IMR-90 (cell line): Measurements from ENCODE around the gene CLK1. TPM values are rescaled to one million over a fixed set of nuclear protein-coding genes. Genes with fewer than 3 reads are reported as not detected.

Experiments used
- ATAC-seq: fragments of 200-7000 bp; cut with Tn5 transposase; 2 replicates; pipeline ENCODE4 v1.9.1; 2020; ENCODE audit warnings: low read depth, mild to moderate bottlenecking, moderate library complexity
- BruUV-seq: library from RNA; stranded (reverse); fragments of 400-500 nt; replicated peaks from 2 replicates; lab custom pipeline; 2021; lab: Mats Ljungman, UMichigan
- CTCF ChIA-PET: fragments of 300-600 bp; formaldehyde crosslinking; extraction: SDS; loops from one replicate; lab custom pipeline; 2021; ENCODE audit warnings: antibody characterized with exemption; lab: Yijun Ruan, JAX
- POLR2A ChIA-PET: fragments of 300-600 bp; sonication (Branson Sonifier 250); formaldehyde crosslinking; loops from one replicate; lab custom pipeline; 2022; ENCODE audit warnings: antibody characterized with exemption; ENCODE audit not compliant: unreplicated experiment; lab: Charles Lee
- DNase-seq: peaks from one replicate; pipeline ENCODE4 v3.0.0; 2013
- H2AFZ ChIP-seq: replicated peaks from 2 replicates; pipeline ENCODE3; 2013; ENCODE audit warnings: low read length, mild to moderate bottlenecking; ENCODE audit not compliant: poor library complexity
- H2AK5ac ChIP-seq: 2 replicates; pipeline ENCODE4 v1.6.1; 2013; ENCODE audit warnings: low read depth, low read length, inconsistent platforms
- H2AK9ac ChIP-seq: replicated peaks from 2 replicates; pipeline ENCODE3; 2013; ENCODE audit warnings: mild to moderate bottlenecking, low read depth, low read length, moderate library complexity; ENCODE audit not compliant: poor library complexity
- H2BK120ac ChIP-seq: 2 replicates; pipeline ENCODE4 v1.6.1; 2013; ENCODE audit warnings: low read depth, low read length, inconsistent platforms
- H2BK15ac ChIP-seq: 3 replicates; pipeline ENCODE4 v1.6.1; 2013; ENCODE audit warnings: low read depth, low read length, inconsistent platforms
- H2BK20ac ChIP-seq: 2 replicates; pipeline ENCODE4 v1.6.1; 2013; ENCODE audit warnings: low read depth, mild to moderate bottlenecking, inconsistent platforms, low read length, moderate library complexity
- H2BK5ac ChIP-seq: 2 replicates; pipeline ENCODE4 v1.6.1; 2013; ENCODE audit warnings: mild to moderate bottlenecking, low read depth, low read length, inconsistent platforms; ENCODE audit not compliant: poor library complexity, severe bottlenecking
- H3K14ac ChIP-seq: replicated peaks from 2 replicates; pipeline ENCODE4 v1.6.1; 2013; ENCODE audit warnings: low read depth, low read length, inconsistent platforms
- H3K18ac ChIP-seq: 2 replicates; pipeline ENCODE4 v1.6.1; 2013; ENCODE audit warnings: low read depth, low read length, control low read depth
- H3K23ac ChIP-seq: 2 replicates; pipeline ENCODE4 v1.6.1; 2013; ENCODE audit warnings: low read depth, low read length, inconsistent platforms
- H3K27ac ChIP-seq: 2 replicates; pipeline ENCODE4 v1.5.1; 2013; ENCODE audit warnings: mild to moderate bottlenecking, control low read depth, low read length; ENCODE audit not compliant: insufficient read depth
- H3K27me3 ChIP-seq: 2 replicates; pipeline ENCODE4 v1.6.1; 2013; ENCODE audit warnings: low read length; ENCODE audit not compliant: control insufficient read depth, insufficient read depth
- H3K36me3 ChIP-seq: 2 replicates; pipeline ENCODE4 v1.6.1; 2013; ENCODE audit warnings: low read length, mixed read lengths; ENCODE audit not compliant: control insufficient read depth, insufficient read depth
- H3K4ac ChIP-seq: 2 replicates; pipeline ENCODE4 v1.6.1; 2013; ENCODE audit warnings: low read depth, low read length, inconsistent platforms
- H3K4me1 ChIP-seq: 2 replicates; pipeline ENCODE4 v1.6.1; 2013; ENCODE audit warnings: low read length, mixed read lengths; ENCODE audit not compliant: control insufficient read depth, insufficient read depth
- H3K4me2 ChIP-seq: 2 replicates; pipeline ENCODE4 v1.6.1; 2013; ENCODE audit warnings: low read depth, mild to moderate bottlenecking, control low read depth, low read length, moderate library complexity
- H3K4me3 ChIP-seq: 2 replicates; pipeline ENCODE4 v1.5.1; 2013; ENCODE audit warnings: low read depth, mild to moderate bottlenecking, control low read depth, low read length, moderate library complexity; ENCODE audit not compliant: insufficient read depth
- H3K56ac ChIP-seq: 2 replicates; pipeline ENCODE4 v1.6.1; 2013; ENCODE audit warnings: low read length, inconsistent platforms; ENCODE audit not compliant: insufficient read depth; ENCODE audit errors: extremely low read depth
- H3K79me1 ChIP-seq, 2 experiments: 2 replicates each; pipeline ENCODE4 v1.6.1; 2013; ENCODE audit warnings: low read length in 2 of 2, inconsistent platforms in 1 of 2, low read depth in 1 of 2
- H3K9ac ChIP-seq: 2 replicates; pipeline ENCODE4 v1.6.1; 2013; ENCODE audit warnings: low read depth, low read length, control low read depth
- H3K9me1 ChIP-seq: 2 replicates; pipeline ENCODE4 v1.6.1; 2013; ENCODE audit warnings: low read length, inconsistent platforms; ENCODE audit not compliant: insufficient read depth
- H3K9me3 ChIP-seq: 2 replicates; pipeline ENCODE4 v1.6.1; 2013; ENCODE audit warnings: low read length; ENCODE audit not compliant: control insufficient read depth, insufficient read depth
- H4K20me1 ChIP-seq: 2 replicates; pipeline ENCODE4 v1.6.1; 2013; ENCODE audit warnings: low read length, inconsistent platforms; ENCODE audit not compliant: insufficient read depth
- H4K5ac ChIP-seq: 2 replicates; pipeline ENCODE4 v1.6.1; 2013; ENCODE audit warnings: mild to moderate bottlenecking, low read depth, low read length, control low read depth
- H4K8ac ChIP-seq, 2 experiments: 2 replicates each; pipeline ENCODE4 v1.6.1; 2013; ENCODE audit warnings: low read depth in 2 of 2, low read length in 2 of 2, control low read depth in 1 of 2, inconsistent platforms in 1 of 2
- H4K91ac ChIP-seq: 2 replicates; pipeline ENCODE4 v1.6.1; 2013; ENCODE audit warnings: low read depth, low read length, inconsistent platforms; ENCODE audit not compliant: insufficient read depth
- ELK1 ChIP-seq: fragments of 150-350 bp; IDR thresholded peaks from 2 replicates; pipeline ENCODE4 v1.6.1; 2016; ENCODE audit warnings: low read depth, mild to moderate bottlenecking, low read length, moderate library complexity, borderline replicate concordance
- FOS ChIP-seq: fragments of 150-350 bp; IDR thresholded peaks from 2 replicates; pipeline ENCODE4 v1.6.1; 2016; ENCODE audit warnings: low read depth, low read length
- MAZ ChIP-seq: IDR thresholded peaks from 2 replicates; pipeline ENCODE4 v1.6.1; 2012; ENCODE audit warnings: low read depth, mild to moderate bottlenecking, low read length, improper control_type of control experiment, moderate library complexity, borderline replicate concordance
- NFE2L2 ChIP-seq: fragments of 150-350 bp; IDR thresholded peaks from 2 replicates; pipeline ENCODE4 v1.6.1; 2016; ENCODE audit warnings: low read depth, mild to moderate bottlenecking, low read length
- POLR2A ChIP-seq: IDR thresholded peaks from 2 replicates; pipeline ENCODE4 v1.6.1; 2012; ENCODE audit warnings: mild to moderate bottlenecking, low read depth, low read length
- RAD21 ChIP-seq: IDR thresholded peaks from 2 replicates; pipeline ENCODE4 v1.6.1; 2012; ENCODE audit warnings: low read length, improper control_type of control experiment
- USF2 ChIP-seq: fragments of 150-350 bp; IDR thresholded peaks from 2 replicates; pipeline ENCODE4 v1.6.1; 2017; ENCODE audit warnings: mild to moderate bottlenecking, antibody characterized with exemption, low read length, low read depth
- WGBS, 2 experiments: methylation state at CpG; one replicate each; pipeline versions ENCODE4 v1.1.5 to v1.1.7; 2013; ENCODE audit warnings: missing lambda C conversion rate in 2 of 2; ENCODE audit not compliant: insufficient read length in 1 of 2; ENCODE audit errors: extremely low coverage in 2 of 2; 5-methylcytosine and 5-hydroxymethylcytosine counted together
- dilution Hi-C: fragments of 300-500 bp; cut with HindIII; formaldehyde crosslinking; loops from one replicate; pipeline ENCODE4 v1.14.3; 2018; ENCODE audit warnings: low sequenced_read_pairs; ENCODE audit not compliant: unreplicated experiment
- in situ Hi-C: fragments of 300-500 bp; cut with MboI; formaldehyde crosslinking; loops from 3 replicates; pipeline ENCODE4 v1.14.3; 2019; ENCODE audit warnings: low sequenced_read_pairs, inconsistent platforms, mixed read lengths
- intact Hi-C: fragments of 100-400 bp; cut with micrococcal nuclease; formaldehyde crosslinking; loops from 2 replicates; pipeline ENCODE4 v1.10.0; 2022
- polyA plus RNA-seq, 3 experiments: library from polyadenylated mRNA; depleted of rRNA; stranded (reverse); fragments of >200 nt; gene quantifications; 2 replicates each; pipeline ENCODE4 v1.2.3, GENCODE V29; 2012; ENCODE audit warnings: low replicate concordance in 1 of 3
- total RNA-seq: library from RNA; depleted of rRNA; stranded (reverse); fragments of >200 nt; gene quantifications from 2 replicates; pipeline ENCODE4 v1.2.3, GENCODE V29; 2012

CLK1 gene
- total and polyA plus RNA-seq, 2 of the 4 experiments (the other 2 are of a cell fraction) = 26.2 to 35.5 TPM

GRCh38 chr2:200850512-200851256, 13.8 kb downstream of the CLK1 start:
- H3K4me3 ChIP-seq = no peak overlapping the region
- CTCF ChIA-PET = no interaction called here
- H3K9me3 ChIP-seq = no peaks in the 10 kb centered on the region
- no peak overlapping the region for H4K5ac ChIP-seq
- H3K9me1 ChIP-seq = no peaks in the 10 kb centered on the region
- H3K27me3 ChIP-seq = no peaks in the 10 kb centered on the region
- H2BK120ac ChIP-seq = no peak overlapping the region
- H2AFZ ChIP-seq = no peak overlapping the region
- ATAC-seq (no peak; the same call in none of the 2 replicates), DNase-seq (no peak)
- H3K4me2 ChIP-seq = no peak overlapping the region
- H3K9ac ChIP-seq = no peak overlapping the region
- H4K91ac ChIP-seq = no peak overlapping the region
- H3K4ac ChIP-seq = no peak overlapping the region
- H2AK9ac ChIP-seq = no peak overlapping the region
- H3K4me1 ChIP-seq = no peaks in the 10 kb centered on the region
- no peak overlapping the region for H2BK20ac ChIP-seq
- H4K20me1 ChIP-seq = peaks cover 29% of the 10 kb centered on the region
- H3K18ac ChIP-seq = no peak overlapping the region
- in situ Hi-C loops (no loop called here), intact Hi-C loops (no loop called here), dilution Hi-C loops (no loop called here)
- no peak overlapping the region for H2AK5ac ChIP-seq
- H4K8ac ChIP-seq = no peak overlapping the region
- no peak overlapping the region for H3K56ac ChIP-seq
- H3K79me1 ChIP-seq = peaks cover 0 to 11% of the 10 kb centered on the region in 2 experiments
- POLR2A ChIA-PET = no interaction called here
- peaks cover 37% of the 10 kb centered on the region for H3K36me3 ChIP-seq
- H3K14ac ChIP-seq = no peak overlapping the region
- no peak overlapping the region for H3K27ac ChIP-seq
- no peak overlapping the region for H2BK5ac ChIP-seq
- no peak overlapping the region for H2BK15ac ChIP-seq
- no peak overlapping the region for H3K23ac ChIP-seq
- 88% methylated on average over 6 of the region's 14 CpGs; no CpG with 5 or more reads in 1 of the 2 experiments for WGBS, 2 experiments
- TF ChIP-seq RAD21 (no peak), ELK1 (no peak), USF2 (no peak), NFE2L2 (no peak), MAZ (no peak), FOS (no peak), POLR2A (no peak)
- BruUV-seq = no TSS peak
